ENCODE measurements around the gene SMAD3. TPM values are rescaled to one million over a fixed set of nuclear protein-coding genes. Genes with fewer than 3 reads are reported as not detected.
"Not testable (repeated sequence)": the region's sequence is repeated elsewhere in the genome, so short reads cannot be mapped to it uniquely, and the experiment has no call there.

SMAD3 gene
- total and polyA plus RNA-seq, 3 experiments from 2014 or later, result 30.2 to 34.2 (median 31.7) TPM

GRCh38 chr15:67120839-67121643, 55.6 kb downstream of the SMAD3 start:
- H3K4me3 ChIP-seq (ENCODE audit: low read length), result peak overlapping the region; percentile 26
- H3K36me3 ChIP-seq (ENCODE audit: insufficient read depth, low read length), result no peaks in the 10 kb centered on the region
- Mint-ChIP-seq H3K27ac (peak overlapping the region; percentile 89 to 100 (median 98)), H3K9me3 (no peaks in the 10 kb centered on the region), H3K4me1 (peaks cover 87 to 98% (median 93%) of the 10 kb centered on the region in 3 donors), H3K27me3 (peaks cover 0 to 2% of the 10 kb centered on the region in 2 donors), H3K4me3 (peak overlapping the region; percentile 55 to 90 (median 84)), H3K36me3 (peaks cover 0 to 30% (median 12%) of the 10 kb centered on the region in 3 donors)
- H3K4me1 ChIP-seq (ENCODE audit: insufficient read depth, low read length), result peaks cover 65% of the 10 kb centered on the region
- peak overlapping the region; percentile 64 for H3K27ac ChIP-seq (ENCODE audit: low read depth, low read length)
- POLR2A ChIA-PET, result interaction anchor here (0.6 to 4.5 kb wide), 8 partner anchors 9 to 55 kb away, joined by 3 to 25 read pairs (median 4); partner anchors contain the start of gene SMAD3
- CTCF ChIA-PET, result interaction anchor here (0.9 to 4.5 kb wide), 8 partner anchors 13 to 119 kb away, joined by 3 to 15 read pairs (median 5); partner anchors contain the start of gene SMAD3
- peak; percentile 71 to 93 (median 88) for DNase-seq
- no peaks in the 10 kb centered on the region for H3K9me3 ChIP-seq (ENCODE audit: low read length)
- H3K27me3 ChIP-seq (ENCODE audit: insufficient read depth, low read length, poor library complexity, severe bottlenecking), result no peaks in the 10 kb centered on the region

DNA sequence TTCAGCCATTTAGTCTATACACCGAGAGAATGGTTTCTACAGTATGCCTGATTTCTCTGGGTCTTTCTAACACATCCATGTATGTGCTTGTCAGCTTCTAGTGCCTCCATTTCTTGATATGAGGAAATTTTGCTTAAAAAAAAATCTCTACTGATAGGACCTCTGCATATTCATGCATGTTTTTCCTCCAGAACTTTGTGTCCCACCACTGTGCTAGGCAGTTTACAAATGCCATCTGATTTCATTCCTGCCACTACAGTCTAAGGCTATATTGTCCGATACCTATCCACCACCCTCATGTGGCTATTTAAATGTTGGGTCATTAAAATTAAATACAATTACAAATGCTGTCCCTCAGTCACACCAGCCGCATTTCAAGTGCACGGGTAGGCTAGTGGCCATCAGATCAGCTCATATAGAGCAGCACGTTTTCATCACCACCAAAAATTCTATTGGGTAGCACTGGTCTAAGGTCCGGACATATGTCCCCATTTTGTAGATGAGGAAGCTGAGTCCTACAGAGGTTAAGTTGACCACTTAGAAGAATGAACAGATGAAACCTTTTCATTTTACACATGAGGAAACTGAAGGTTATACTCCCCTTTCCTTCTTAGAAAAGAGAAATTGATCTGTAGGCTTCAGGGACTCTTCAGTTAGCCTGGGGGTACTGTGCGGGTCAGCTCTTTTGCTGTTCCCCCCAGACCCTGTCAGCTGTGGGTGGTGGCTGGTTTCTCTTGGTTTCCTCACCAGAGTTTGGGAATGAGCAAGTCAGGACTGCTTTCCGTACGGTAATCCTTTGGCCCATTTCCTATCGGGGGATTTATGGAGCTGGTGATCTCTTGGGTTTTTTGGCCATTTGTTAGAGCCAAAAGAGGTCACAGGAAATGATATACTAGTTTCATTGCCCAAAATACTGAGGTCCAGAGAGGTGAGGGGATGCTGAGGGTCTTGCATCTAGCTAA, 56.5 kb downstream of the SMAD3 start:
- DNase-seq, result no peak
- H3K27me3 Mint-ChIP-seq, result peaks cover 0 to 2% of the 10 kb centered on the region in 2 donors
- no peaks in the 10 kb centered on the region for H3K9me3 Mint-ChIP-seq
- Histone ChIP-seq H3K36me3 (ENCODE audit: insufficient read depth, low read length) (no peaks in the 10 kb centered on the region), H3K27me3 (ENCODE audit: insufficient read depth, low read length, poor library complexity, severe bottlenecking) (no peaks in the 10 kb centered on the region), H3K4me3 (ENCODE audit: low read length) (peak overlapping the region; percentile 26), H3K27ac (ENCODE audit: low read depth, low read length) (peak overlapping the region; percentile 64), H3K4me1 (ENCODE audit: insufficient read depth, low read length) (peaks cover 60% of the 10 kb centered on the region), H3K9me3 (ENCODE audit: low read length) (no peaks in the 10 kb centered on the region)
- H3K4me1 Mint-ChIP-seq, result peaks cover 85 to 98% (median 92%) of the 10 kb centered on the region in 3 donors
- ChIA-PET CTCF (interaction anchor here (0.9 to 4.5 kb wide), 7 partner anchors 13 to 56 kb away, joined by 3 to 15 read pairs (median 5); partner anchors contain the start of gene SMAD3), POLR2A (interaction anchor here (0.7 to 4.5 kb wide), 7 partner anchors 13 to 56 kb away, joined by 3 to 25 read pairs (median 4); partner anchors contain the start of gene SMAD3)
- peak overlapping the region; percentile 89 to 100 (median 98) for H3K27ac Mint-ChIP-seq
- peak overlapping the region; percentile 55 to 90 (median 84) for H3K4me3 Mint-ChIP-seq
- H3K36me3 Mint-ChIP-seq, result peaks cover 0 to 33% (median 6%) of the 10 kb centered on the region in 3 donors

- POLR2A ChIA-PET, result interaction anchor here (0.7 to 1.2 kb wide), 4 partner anchors 11 to 146 kb away, joined by 3 to 10 read pairs (median 4); no protein-coding TSS in a partner anchor
- H3K4me1 Mint-ChIP-seq, result peaks cover 84 to 98% (median 91%) of the 10 kb centered on the region in 3 donors
- CTCF ChIA-PET, result interaction anchor here (1.3 to 4.5 kb wide), 4 partner anchors 10 to 56 kb away, joined by 3 to 15 read pairs (median 4); no protein-coding TSS in a partner anchor
- DNase-seq; H3K36me3 ChIP-seq (ENCODE audit: insufficient read depth, low read length); H3K27me3 ChIP-seq (ENCODE audit: insufficient read depth, low read length, poor library complexity, severe bottlenecking); H3K4me3 ChIP-seq (ENCODE audit: low read length); H3K27me3 Mint-ChIP-seq; H3K9me3 ChIP-seq (ENCODE audit: low read length); H3K27ac ChIP-seq (ENCODE audit: low read depth, low read length); H3K9me3 Mint-ChIP-seq: not testable (repeated sequence)
- peak overlapping the region; percentile 89 to 100 (median 98) for H3K27ac Mint-ChIP-seq
- peak overlapping the region in 2 of 7 donors; percentile 12 to 28 for H3K4me3 Mint-ChIP-seq
- H3K36me3 Mint-ChIP-seq, result peaks cover 0 to 38% (median 9%) of the 10 kb centered on the region in 3 donors
- H3K4me1 ChIP-seq (ENCODE audit: insufficient read depth, low read length), result peaks cover 61% of the 10 kb centered on the region
Observed at GRCh38 chr15:67122816-67123215, 57.4 kb downstream of the SMAD3 start.

- H3K9me3 Mint-ChIP-seq; DNase-seq; H3K4me3 Mint-ChIP-seq; H3K27me3 Mint-ChIP-seq; H3K9me3 ChIP-seq (ENCODE audit: low read length); H3K36me3 ChIP-seq (ENCODE audit: insufficient read depth, low read length); H3K27ac ChIP-seq (ENCODE audit: low read depth, low read length); H3K4me3 ChIP-seq (ENCODE audit: low read length); H3K27me3 ChIP-seq (ENCODE audit: insufficient read depth, low read length, poor library complexity, severe bottlenecking): not testable (repeated sequence)
- H3K4me1 ChIP-seq (ENCODE audit: insufficient read depth, low read length), result peaks cover 59% of the 10 kb centered on the region
- POLR2A ChIA-PET, result interaction anchor here (0.7 to 1.2 kb wide), 2 partner anchors 10 to 13 kb away, joined by 4 read pairs; no protein-coding TSS in a partner anchor
- CTCF ChIA-PET, result interaction anchor here (1.3 to 4.5 kb wide), 4 partner anchors 9 to 57 kb away, joined by 3 to 15 read pairs (median 4); no protein-coding TSS in a partner anchor
- Mint-ChIP-seq H3K4me1 (peaks cover 85 to 98% (median 91%) of the 10 kb centered on the region in 3 donors), H3K36me3 (peaks cover 0 to 43% (median 9%) of the 10 kb centered on the region in 3 donors), H3K27ac (peak overlapping the region in 6 of 8 donors; percentile 53 to 100 (median 94))
Observed at GRCh38 chr15:67123291-67123690, 57.9 kb downstream of the SMAD3 start.

DNA sequence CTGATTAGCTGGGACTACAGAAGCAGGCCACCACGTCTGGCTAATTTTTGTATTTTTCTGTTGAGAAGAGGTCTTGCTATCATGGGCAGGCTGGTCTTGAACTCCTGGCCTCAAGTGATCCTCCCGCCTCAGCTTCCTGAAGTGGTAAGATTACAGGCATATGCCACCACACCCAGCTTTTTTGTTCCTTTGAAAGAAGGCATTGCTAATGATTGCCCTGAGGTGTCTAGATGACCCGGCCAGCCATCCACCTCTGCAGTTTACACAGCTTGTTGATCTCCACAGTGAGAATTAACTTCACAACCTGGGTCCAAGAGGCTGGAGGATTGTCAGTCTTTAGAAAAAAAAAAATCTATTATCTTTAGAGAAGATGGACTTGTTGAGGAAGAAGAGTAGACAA, 58.7 kb downstream of the SMAD3 start:
- CTCF ChIA-PET, result interaction anchor here (1.0 to 4.5 kb wide), 4 partner anchors 8 to 29 kb away, joined by 3 to 15 read pairs (median 4); no protein-coding TSS in a partner anchor
- peaks cover 0 to 40% (median 6%) of the 10 kb centered on the region in 3 donors for H3K36me3 Mint-ChIP-seq
- no peaks in the 10 kb centered on the region for H3K9me3 Mint-ChIP-seq
- H3K27me3 Mint-ChIP-seq, result peaks cover 0 to 2% of the 10 kb centered on the region in 2 donors
- POLR2A ChIA-PET, result interaction anchor here (0.9 to 1.2 kb wide), 3 partner anchors 10 to 21 kb away, joined by 3 to 4 read pairs (median 4); no protein-coding TSS in a partner anchor
- peaks cover 80 to 96% (median 89%) of the 10 kb centered on the region in 3 donors for H3K4me1 Mint-ChIP-seq
- H3K36me3 ChIP-seq (ENCODE audit: insufficient read depth, low read length), result peaks cover 5% of the 10 kb centered on the region
- no peaks in the 10 kb centered on the region for H3K9me3 ChIP-seq (ENCODE audit: low read length)
- peak overlapping the region; percentile 35 for H3K27ac ChIP-seq (ENCODE audit: low read depth, low read length)
- no peak overlapping the region for H3K4me3 ChIP-seq (ENCODE audit: low read length)
- no peaks in the 10 kb centered on the region for H3K27me3 ChIP-seq (ENCODE audit: insufficient read depth, low read length, poor library complexity, severe bottlenecking)
- no peak for DNase-seq
- H3K27ac Mint-ChIP-seq, result peak overlapping the region; percentile 71 to 100 (median 95)
- H3K4me3 Mint-ChIP-seq, result peak overlapping the region in 1 of 7 donors; percentile 29
- H3K4me1 ChIP-seq (ENCODE audit: insufficient read depth, low read length), result peaks cover 51% of the 10 kb centered on the region

DNA sequence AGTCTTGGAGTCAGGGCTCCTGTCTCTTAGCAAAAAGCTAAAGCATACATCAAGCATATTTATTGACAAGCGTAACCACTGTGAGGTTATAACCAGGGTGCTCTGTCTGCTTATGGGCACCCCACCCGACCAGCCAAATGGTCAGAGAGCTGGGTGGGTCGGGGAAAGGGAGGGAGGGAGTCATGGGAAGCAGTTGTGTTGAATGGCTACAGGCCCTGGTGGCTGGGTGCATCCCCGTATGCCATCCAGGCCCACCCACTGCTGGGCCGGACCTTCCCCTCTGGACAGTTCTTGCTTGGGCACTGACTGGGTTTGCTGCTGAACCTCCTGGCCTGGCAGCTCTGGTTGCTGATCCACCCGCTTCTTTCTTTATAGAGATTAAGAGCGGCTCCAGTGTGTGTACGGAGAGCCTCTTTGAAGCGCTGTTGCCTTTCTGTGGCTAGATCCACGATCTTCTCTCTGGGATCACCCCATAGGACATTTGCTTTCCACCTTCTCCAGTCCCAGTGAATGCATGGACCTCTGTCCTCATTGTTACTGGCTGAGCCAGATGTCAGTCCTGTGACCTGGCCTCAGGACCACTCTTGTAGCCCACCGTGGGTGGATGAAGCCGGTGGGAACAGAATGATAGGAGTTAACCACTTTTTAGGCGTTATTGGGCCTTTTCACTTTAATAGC, 59.6 kb downstream of the SMAD3 start:
- ChIA-PET POLR2A (interaction anchor here (1.0 kb wide), 1 partner anchor 22 kb away, joined by 4 read pairs; no protein-coding TSS in a partner anchor), CTCF (interaction anchor here (1.0 to 4.5 kb wide), 3 partner anchors 10 to 44 kb away, joined by 3 to 15 read pairs (median 3); no protein-coding TSS in a partner anchor)
- Histone ChIP-seq H3K27ac (ENCODE audit: low read depth, low read length) (peak overlapping the region; percentile 35), H3K9me3 (ENCODE audit: low read length) (no peaks in the 10 kb centered on the region), H3K4me3 (ENCODE audit: low read length) (no peak overlapping the region), H3K4me1 (ENCODE audit: insufficient read depth, low read length) (peaks cover 46% of the 10 kb centered on the region), H3K27me3 (ENCODE audit: insufficient read depth, low read length, poor library complexity, severe bottlenecking) (no peaks in the 10 kb centered on the region), H3K36me3 (ENCODE audit: insufficient read depth, low read length) (peaks cover 5% of the 10 kb centered on the region)
- Mint-ChIP-seq H3K4me1 (peaks cover 79 to 96% (median 89%) of the 10 kb centered on the region in 3 donors), H3K4me3 (peak overlapping the region in 1 of 7 donors; percentile 61), H3K36me3 (peaks cover 0 to 42% (median 7%) of the 10 kb centered on the region in 3 donors), H3K27ac (peak overlapping the region; percentile 71 to 100 (median 96)), H3K9me3 (no peaks in the 10 kb centered on the region), H3K27me3 (peaks cover 0 to 2% of the 10 kb centered on the region in 2 donors)
- no peak for DNase-seq
